WTC11 (cell line): ENCODE measurements around the gene DUOX1. TPM values are rescaled to one million over a fixed set of nuclear protein-coding genes. Genes with fewer than 3 reads are reported as not detected.

ENCODE experiments used
- ATAC-seq: fragments of 200-7000 bp; cut with Tn5 transposase; 2 replicates; pipeline ENCODE4 v1.10.0; 2021; ENCODE audit warnings: mild to moderate bottlenecking, moderate library complexity
- CTCF ChIA-PET: fragments of 300-600 bp; sonication (Branson Sonifier 250); formaldehyde crosslinking; loops from one replicate; lab custom pipeline; 2021; ENCODE audit warnings: antibody characterized with exemption; lab: Charles Lee
- POLR2A ChIA-PET: fragments of 350-600 bp; sonication (Branson Sonifier 250); formaldehyde crosslinking; loops from one replicate; lab custom pipeline; 2021; ENCODE audit warnings: antibody characterized with exemption; lab: Charles Lee
- DNase-seq: peaks from one replicate; pipeline ENCODE4 v3.0.0; 2021; ENCODE audit warnings: low spot score
- H3K27ac Mint-ChIP-seq: 2 replicates; pipeline ENCODE4 v1.8.0; 2021; ENCODE audit warnings: mixed read lengths
- H3K27me3 Mint-ChIP-seq: 2 replicates; pipeline ENCODE4 v1.8.0; 2021; ENCODE audit warnings: low read depth, mild to moderate bottlenecking, moderate library complexity, mixed read lengths
- H3K36me3 Mint-ChIP-seq: 2 replicates; pipeline ENCODE4 v1.8.0; 2021; ENCODE audit warnings: mixed read lengths
- H3K4me1 Mint-ChIP-seq: 2 replicates; pipeline ENCODE4 v1.8.0; 2022; ENCODE audit warnings: mixed read lengths
- H3K4me3 Mint-ChIP-seq: 2 replicates; pipeline ENCODE4 v1.8.0; 2021; ENCODE audit warnings: mild to moderate bottlenecking, moderate library complexity, mixed read lengths
- H3K9me3 Mint-ChIP-seq: 2 replicates; pipeline ENCODE4 v1.8.0; 2021; ENCODE audit warnings: mixed read lengths
- AR ChIP-seq: fragments of 250-450 bp; sonication (Bioruptor Pico); IDR thresholded peaks from 2 replicates; pipeline ENCODE4 v1.9.0; 2021; ENCODE audit warnings: mild to moderate bottlenecking
- ATF2 ChIP-seq: sonication (generic); formaldehyde crosslinking; IDR thresholded peaks from 2 replicates; pipeline ENCODE4 v1.8.1; 2022; ENCODE audit warnings: low read depth, missing genetic modification reagents, borderline replicate concordance
- CTCF ChIP-seq: fragments of 200-600 bp; IDR thresholded peaks from 2 replicates; pipeline ENCODE4 v1.8.0; 2022; ENCODE audit warnings: antibody characterized with exemption
- ESRRA ChIP-seq: sonication (generic); formaldehyde crosslinking; IDR thresholded peaks from 2 replicates; pipeline ENCODE4 v1.8.1; 2022; ENCODE audit warnings: mild to moderate bottlenecking, missing genetic modification reagents, borderline replicate concordance
- GABPB1 ChIP-seq: sonication (generic); formaldehyde crosslinking; IDR thresholded peaks from 2 replicates; pipeline ENCODE4 v1.8.1; 2023; ENCODE audit warnings: mild to moderate bottlenecking, missing genetic modification reagents
- NFE2L1 ChIP-seq: sonication (generic); formaldehyde crosslinking; IDR thresholded peaks from 2 replicates; pipeline ENCODE4 v1.8.1; 2023; ENCODE audit warnings: missing genetic modification reagents
- RELA ChIP-seq: sonication (generic); formaldehyde crosslinking; IDR thresholded peaks from 2 replicates; pipeline ENCODE4 v1.8.1; 2022; ENCODE audit warnings: missing genetic modification reagents, mild to moderate bottlenecking, borderline replicate concordance
- SMAD4 ChIP-seq: sonication (generic); formaldehyde crosslinking; IDR thresholded peaks from 2 replicates; pipeline ENCODE4 v1.8.0; 2022; ENCODE audit warnings: mild to moderate bottlenecking, missing genetic modification reagents
- STAT6 ChIP-seq: sonication (generic); formaldehyde crosslinking; conservative IDR thresholded peaks from 2 replicates; pipeline ENCODE4 v1.8.1; 2023; ENCODE audit warnings: mild to moderate bottlenecking, low read depth, missing genetic modification reagents, moderate library complexity
- USF2 ChIP-seq: sonication (generic); formaldehyde crosslinking; IDR thresholded peaks from 2 replicates; pipeline ENCODE4 v1.8.1; 2023; ENCODE audit warnings: mild to moderate bottlenecking, missing genetic modification reagents, moderate library complexity
- ZNF121 ChIP-seq: sonication (generic); formaldehyde crosslinking; IDR thresholded peaks from 2 replicates; pipeline ENCODE4 v1.8.0; 2023; ENCODE audit warnings: missing genetic modification reagents
- ZNF532 ChIP-seq: fragments of 250-450 bp; sonication (Bioruptor Pico); IDR thresholded peaks from 2 replicates; pipeline ENCODE4 v1.9.0; 2021; ENCODE audit warnings: mild to moderate bottlenecking, borderline replicate concordance
- total RNA-seq: library from RNA; stranded (reverse); gene quantifications from 3 replicates; pipeline ENCODE4 v1.2.3, GENCODE V29; 2021
- TF ChIP-seq, protein P1 (sequence below): fragments of 250-450 bp; sonication (Bioruptor Pico); IDR thresholded peaks from 2 replicates; pipeline ENCODE4 v1.9.0; 2021; ENCODE audit warnings: moderate library complexity, mild to moderate bottlenecking, inconsistent platforms, borderline replicate concordance
- TF ChIP-seq, protein P2 (sequence below): sonication (generic); formaldehyde crosslinking; IDR thresholded peaks from 2 replicates; pipeline ENCODE4 v1.8.0; 2023; ENCODE audit warnings: missing genetic modification reagents, mild to moderate bottlenecking, borderline replicate concordance
- TF ChIP-seq, protein P3 (sequence below): sonication (generic); formaldehyde crosslinking; IDR thresholded peaks from 2 replicates; pipeline ENCODE4 v1.8.1; 2022; ENCODE audit warnings: mild to moderate bottlenecking, missing genetic modification reagents, moderate library complexity, borderline replicate concordance

DUOX1 gene
- total RNA-seq, 1 experiment from 2014 or later: 1.3 TPM

DNA sequence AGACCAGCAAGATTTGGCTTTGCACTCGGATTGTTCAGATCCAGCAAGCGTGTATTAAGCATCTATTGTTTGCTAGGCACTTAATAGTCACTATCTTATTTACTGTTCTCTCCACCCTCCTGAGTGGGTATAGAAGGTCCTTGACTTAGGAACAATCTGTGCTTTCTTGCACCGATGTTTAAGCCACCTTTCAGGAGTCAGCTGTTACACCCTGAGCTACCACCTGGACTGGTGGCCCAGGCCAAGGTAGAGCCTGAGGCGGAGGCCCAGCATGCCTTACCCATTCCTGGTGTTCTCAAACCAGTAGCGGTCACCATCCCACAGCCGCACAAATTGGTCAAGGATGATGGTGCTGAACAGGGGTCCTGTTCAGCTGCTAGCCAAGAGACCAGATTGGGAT lies 10.0 kb downstream of the DUOX1 start:
- no peaks in the 10 kb centered on the region for H3K36me3 Mint-ChIP-seq
- no peak overlapping the region for H3K27ac Mint-ChIP-seq
- H3K9me3 Mint-ChIP-seq: no peaks in the 10 kb centered on the region
- H3K27me3 Mint-ChIP-seq: peaks cover 35% of the 10 kb centered on the region
- ATAC-seq (no peak), DNase-seq (no peak)
- ChIA-PET CTCF (interaction anchor here (0.8 to 2.0 kb wide), 3 partner anchors 22 to 30 kb away, joined by 3 to 7 read pairs (median 6); no protein-coding TSS in a partner anchor), POLR2A (no interaction called here)
- H3K4me3 Mint-ChIP-seq: no peak overlapping the region
- H3K4me1 Mint-ChIP-seq: peaks cover 7% of the 10 kb centered on the region
- TF ChIP-seq AR (CRISPR knock-in tag): no peak
- no peak for TF ChIP-seq NFE2L1
- no peak for TF ChIP-seq RELA (CRISPR knock-in tag)
- no peak for TF ChIP-seq ZNF532 (CRISPR knock-in tag)
- TF ChIP-seq STAT6 (CRISPR knock-in tag): no peak
- no peak for TF ChIP-seq GABPB1 (CRISPR knock-in tag)
- no peak for TF ChIP-seq USF2 (CRISPR knock-in tag)
- TF ChIP-seq, protein P1, sequence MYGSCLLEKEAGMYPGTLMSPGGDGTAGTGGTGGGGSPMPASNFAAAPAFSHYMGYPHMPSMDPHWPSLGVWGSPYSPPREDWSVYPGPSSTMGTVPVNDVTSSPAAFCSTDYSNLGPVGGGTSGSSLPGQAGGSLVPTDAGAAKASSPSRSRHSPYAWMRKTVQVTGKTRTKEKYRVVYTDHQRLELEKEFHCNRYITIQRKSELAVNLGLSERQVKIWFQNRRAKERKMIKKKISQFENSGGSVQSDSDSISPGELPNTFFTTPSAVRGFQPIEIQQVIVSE: no peak
- TF ChIP-seq ZNF121 (CRISPR knock-in tag): no peak
- TF ChIP-seq CTCF: no peak
- no peak for TF ChIP-seq SMAD4 (CRISPR knock-in tag)
- no peak for TF ChIP-seq ESRRA
- no peak for TF ChIP-seq ATF2 (CRISPR knock-in tag)
- TF ChIP-seq, protein P2, sequence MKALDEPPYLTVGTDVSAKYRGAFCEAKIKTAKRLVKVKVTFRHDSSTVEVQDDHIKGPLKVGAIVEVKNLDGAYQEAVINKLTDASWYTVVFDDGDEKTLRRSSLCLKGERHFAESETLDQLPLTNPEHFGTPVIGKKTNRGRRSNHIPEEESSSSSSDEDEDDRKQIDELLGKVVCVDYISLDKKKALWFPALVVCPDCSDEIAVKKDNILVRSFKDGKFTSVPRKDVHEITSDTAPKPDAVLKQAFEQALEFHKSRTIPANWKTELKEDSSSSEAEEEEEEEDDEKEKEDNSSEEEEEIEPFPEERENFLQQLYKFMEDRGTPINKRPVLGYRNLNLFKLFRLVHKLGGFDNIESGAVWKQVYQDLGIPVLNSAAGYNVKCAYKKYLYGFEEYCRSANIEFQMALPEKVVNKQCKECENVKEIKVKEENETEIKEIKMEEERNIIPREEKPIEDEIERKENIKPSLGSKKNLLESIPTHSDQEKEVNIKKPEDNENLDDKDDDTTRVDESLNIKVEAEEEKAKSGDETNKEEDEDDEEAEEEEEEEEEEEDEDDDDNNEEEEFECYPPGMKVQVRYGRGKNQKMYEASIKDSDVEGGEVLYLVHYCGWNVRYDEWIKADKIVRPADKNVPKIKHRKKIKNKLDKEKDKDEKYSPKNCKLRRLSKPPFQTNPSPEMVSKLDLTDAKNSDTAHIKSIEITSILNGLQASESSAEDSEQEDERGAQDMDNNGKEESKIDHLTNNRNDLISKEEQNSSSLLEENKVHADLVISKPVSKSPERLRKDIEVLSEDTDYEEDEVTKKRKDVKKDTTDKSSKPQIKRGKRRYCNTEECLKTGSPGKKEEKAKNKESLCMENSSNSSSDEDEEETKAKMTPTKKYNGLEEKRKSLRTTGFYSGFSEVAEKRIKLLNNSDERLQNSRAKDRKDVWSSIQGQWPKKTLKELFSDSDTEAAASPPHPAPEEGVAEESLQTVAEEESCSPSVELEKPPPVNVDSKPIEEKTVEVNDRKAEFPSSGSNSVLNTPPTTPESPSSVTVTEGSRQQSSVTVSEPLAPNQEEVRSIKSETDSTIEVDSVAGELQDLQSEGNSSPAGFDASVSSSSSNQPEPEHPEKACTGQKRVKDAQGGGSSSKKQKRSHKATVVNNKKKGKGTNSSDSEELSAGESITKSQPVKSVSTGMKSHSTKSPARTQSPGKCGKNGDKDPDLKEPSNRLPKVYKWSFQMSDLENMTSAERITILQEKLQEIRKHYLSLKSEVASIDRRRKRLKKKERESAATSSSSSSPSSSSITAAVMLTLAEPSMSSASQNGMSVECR: no peak
- TF ChIP-seq, protein P3, sequence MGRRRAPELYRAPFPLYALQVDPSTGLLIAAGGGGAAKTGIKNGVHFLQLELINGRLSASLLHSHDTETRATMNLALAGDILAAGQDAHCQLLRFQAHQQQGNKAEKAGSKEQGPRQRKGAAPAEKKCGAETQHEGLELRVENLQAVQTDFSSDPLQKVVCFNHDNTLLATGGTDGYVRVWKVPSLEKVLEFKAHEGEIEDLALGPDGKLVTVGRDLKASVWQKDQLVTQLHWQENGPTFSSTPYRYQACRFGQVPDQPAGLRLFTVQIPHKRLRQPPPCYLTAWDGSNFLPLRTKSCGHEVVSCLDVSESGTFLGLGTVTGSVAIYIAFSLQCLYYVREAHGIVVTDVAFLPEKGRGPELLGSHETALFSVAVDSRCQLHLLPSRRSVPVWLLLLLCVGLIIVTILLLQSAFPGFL: no peak
